ENCODE data around the gene NCAPD2. TPM values are rescaled to one million over a fixed set of nuclear protein-coding genes. Genes with fewer than 3 reads are reported as not detected.
"Not testable (repeated sequence)": the region's sequence is repeated elsewhere in the genome, so short reads cannot be mapped to it uniquely, and the experiment has no call there.

NCAPD2 gene
- total RNA-seq, 1 donor from 2014 or later: 106 TPM

DNA sequence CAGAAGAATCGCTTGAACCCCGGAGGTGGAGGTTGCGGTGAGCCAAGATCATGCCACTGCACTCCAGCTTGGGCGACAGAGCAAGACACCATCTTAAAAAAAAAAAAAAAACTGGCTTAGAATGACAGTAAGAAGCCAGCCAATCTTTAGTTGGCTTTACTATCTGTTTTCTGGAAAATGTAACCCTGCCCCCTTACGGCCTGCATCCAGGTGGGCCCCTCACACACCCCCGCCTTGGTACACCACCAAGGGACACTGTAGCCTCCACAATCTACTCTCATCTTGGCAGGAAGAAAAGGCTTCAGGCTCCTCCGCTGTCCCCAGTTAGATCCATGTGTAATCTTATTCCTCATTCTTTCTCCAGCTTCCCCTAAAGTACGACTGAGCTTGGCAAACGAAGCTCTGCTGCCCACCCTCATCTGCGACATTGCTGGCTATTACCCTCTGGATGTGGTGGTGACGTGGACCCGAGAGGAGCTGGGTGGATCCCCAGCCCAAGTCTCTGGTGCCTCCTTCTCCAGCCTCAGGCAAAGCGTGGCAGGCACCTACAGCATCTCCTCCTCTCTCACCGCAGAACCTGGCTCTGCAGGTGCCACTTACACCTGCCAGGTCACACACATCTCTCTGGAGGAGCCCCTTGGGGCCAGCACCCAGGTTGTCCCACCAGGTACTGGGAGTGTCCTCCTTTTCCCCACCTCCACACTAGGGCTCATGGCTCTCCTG lies 35.5 kb upstream of the NCAPD2 start:
- Mint-ChIP-seq H3K27ac (peak overlapping the region; percentile 81), H3K9me3 (no peaks in the 10 kb centered on the region), H3K4me3 (no peak overlapping the region), H3K36me3 (ENCODE audit: low read depth) (peaks cover 86% of the 10 kb centered on the region), H3K4me1 (peaks cover 71% of the 10 kb centered on the region), H3K27me3 (no peaks in the 10 kb centered on the region)
- intact Hi-C loops (cut with micrococcal nuclease): no loop called here
- DNase-seq: no peak

DNA sequence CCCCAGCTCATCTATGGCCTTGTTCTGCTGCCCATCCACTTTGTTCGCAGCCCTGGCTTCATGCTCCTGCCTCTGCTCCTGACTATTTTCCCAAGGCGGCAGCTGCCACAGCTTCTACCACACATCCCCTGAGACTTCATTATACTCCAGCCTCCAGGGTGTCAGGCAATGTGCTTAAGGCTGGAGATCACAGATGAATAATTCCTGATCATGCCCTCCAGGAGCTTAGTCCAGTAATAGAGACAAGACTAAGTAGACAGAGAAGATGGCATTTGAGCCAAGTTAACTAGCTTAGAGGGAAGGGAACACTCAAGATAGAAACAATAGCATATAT lies 34.9 kb upstream of the NCAPD2 start:
- H3K36me3 Mint-ChIP-seq (ENCODE audit: low read depth): peaks cover 86% of the 10 kb centered on the region
- DNase-seq: no peak
- peak overlapping the region; percentile 81 for H3K27ac Mint-ChIP-seq
- H3K9me3 Mint-ChIP-seq: no peaks in the 10 kb centered on the region
- peaks cover 70% of the 10 kb centered on the region for H3K4me1 Mint-ChIP-seq
- intact Hi-C loops (cut with micrococcal nuclease): no loop called here
- no peaks in the 10 kb centered on the region for H3K27me3 Mint-ChIP-seq
- peak overlapping the region; percentile 2 for H3K4me3 Mint-ChIP-seq

- peak; percentile 87 for DNase-seq
- H3K36me3 Mint-ChIP-seq (ENCODE audit: low read depth): peaks cover 87% of the 10 kb centered on the region
- H3K4me3 Mint-ChIP-seq: peak overlapping the region; percentile 84
- no peaks in the 10 kb centered on the region for H3K27me3 Mint-ChIP-seq
- H3K4me1 Mint-ChIP-seq: peaks cover 73% of the 10 kb centered on the region
- peak overlapping the region; percentile 97 for H3K27ac Mint-ChIP-seq
- H3K9me3 Mint-ChIP-seq: no peaks in the 10 kb centered on the region
- intact Hi-C loops (cut with micrococcal nuclease): loop anchor here (5.0 kb wide), 1 partner anchor 96 kb away; the partner anchor contains the start of gene IFFO1
Observed at GRCh38 chr12:6460751-6461371, 33.0 kb upstream of the NCAPD2 start.

- Mint-ChIP-seq H3K9me3 (no peaks in the 10 kb centered on the region), H3K27ac (peak overlapping the region; percentile 97), H3K27me3 (no peaks in the 10 kb centered on the region), H3K4me3 (peak overlapping the region; percentile 84), H3K4me1 (peaks cover 76% of the 10 kb centered on the region), H3K36me3 (ENCODE audit: low read depth) (peaks cover 89% of the 10 kb centered on the region)
- peak; percentile 95 for DNase-seq
- intact Hi-C loops (cut with micrococcal nuclease): loop anchor here (1.0 to 5.0 kb wide), 7 partner anchors 9 to 125 kb away; partner anchors contain the start of genes IFFO1, MRPL51, TAPBPL and VAMP1
Observed at GRCh38 chr12:6461401-6462233, 32.3 kb upstream of the NCAPD2 start.

DNA sequence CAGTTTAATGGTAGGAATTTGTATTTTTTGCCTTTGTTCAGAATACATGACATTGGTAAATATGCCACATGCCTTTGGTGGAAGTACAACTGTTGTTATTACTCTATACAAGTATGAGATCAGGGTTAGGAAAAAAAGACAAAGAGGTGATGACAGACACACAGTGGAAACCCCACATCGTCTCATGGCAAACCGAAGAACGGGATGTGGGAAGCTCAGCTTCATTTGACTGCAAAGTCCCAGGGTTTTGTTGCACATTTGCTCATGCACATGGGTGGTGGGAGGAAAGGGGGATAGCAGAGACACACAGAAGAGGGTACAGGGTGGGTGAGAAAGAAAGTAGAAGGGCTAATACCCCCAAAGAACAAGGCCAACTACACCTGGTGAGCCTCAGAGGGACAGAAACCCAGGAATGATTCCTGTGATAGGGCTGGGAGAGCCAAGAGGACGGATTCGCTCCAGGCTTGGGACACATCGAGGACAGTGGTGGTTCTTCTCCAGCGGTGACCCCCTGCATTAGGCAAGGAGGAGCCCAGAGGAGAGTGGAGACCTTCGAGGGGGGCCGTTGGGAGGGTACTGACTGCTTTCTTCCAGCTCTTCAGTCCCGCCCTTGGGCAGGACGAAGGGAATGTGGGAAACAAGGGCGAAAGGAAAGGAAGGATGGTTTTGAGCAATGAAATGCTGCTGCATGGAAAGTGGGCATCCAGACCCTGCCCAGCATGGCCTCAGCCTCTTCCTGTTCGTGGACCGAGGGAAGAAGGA lies 31.5 kb upstream of the NCAPD2 start:
- DNase-seq: peak; percentile 85
- Mint-ChIP-seq H3K36me3 (ENCODE audit: low read depth) (peaks cover 90% of the 10 kb centered on the region), H3K9me3 (no peaks in the 10 kb centered on the region), H3K27ac (peak overlapping the region; percentile 97), H3K4me3 (peak overlapping the region; percentile 84), H3K4me1 (peaks cover 78% of the 10 kb centered on the region), H3K27me3 (no peaks in the 10 kb centered on the region)
- intact Hi-C loops (cut with micrococcal nuclease): loop anchor here (1.0 to 5.0 kb wide), 7 partner anchors 8 to 126 kb away; partner anchors contain the start of genes IFFO1, MRPL51, TAPBPL and VAMP1

DNA sequence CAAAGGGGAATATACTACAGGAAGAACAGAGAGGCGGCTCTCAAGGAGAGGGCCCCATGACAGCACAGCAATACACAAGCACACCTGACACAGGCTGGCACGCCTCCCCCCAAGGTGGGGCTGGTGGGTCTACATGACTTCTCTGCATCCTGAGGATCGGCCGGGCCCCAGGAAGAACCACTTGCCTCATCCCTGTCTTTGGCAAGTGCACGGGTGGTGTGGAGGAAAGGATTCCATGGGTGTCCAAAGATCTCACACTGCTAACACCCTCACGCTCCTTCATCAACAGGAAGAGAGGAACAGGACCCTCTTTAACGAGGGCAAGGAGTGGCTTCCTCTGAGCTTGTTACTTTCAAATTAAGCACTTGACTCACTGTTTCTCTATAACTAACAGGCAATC lies 30.7 kb upstream of the NCAPD2 start:
- Mint-ChIP-seq H3K4me3 (peak overlapping the region; percentile 84), H3K4me1 (peaks cover 84% of the 10 kb centered on the region), H3K36me3 (ENCODE audit: low read depth) (peaks cover 89% of the 10 kb centered on the region), H3K27me3 (no peaks in the 10 kb centered on the region), H3K9me3 (no peaks in the 10 kb centered on the region), H3K27ac (peak overlapping the region; percentile 97)
- intact Hi-C loops (cut with micrococcal nuclease): loop anchor here (2.0 to 5.0 kb wide), 3 partner anchors 30 to 126 kb away; partner anchors contain the start of genes IFFO1 and MRPL51
- peak; percentile 75 for DNase-seq

GRCh38 chr12:6463858-6464257 lies 30.0 kb upstream of the NCAPD2 start:
- Mint-ChIP-seq H3K9me3 (no peaks in the 10 kb centered on the region), H3K4me3 (peak overlapping the region; percentile 84), H3K4me1 (peaks cover 84% of the 10 kb centered on the region), H3K27me3 (no peaks in the 10 kb centered on the region), H3K27ac (peak overlapping the region; percentile 97), H3K36me3 (ENCODE audit: low read depth) (peaks cover 89% of the 10 kb centered on the region)
- peak; percentile 61 for DNase-seq
- intact Hi-C loops (cut with micrococcal nuclease): loop anchor here (2.0 to 5.0 kb wide), 3 partner anchors 29 to 127 kb away; partner anchors contain the start of genes IFFO1 and MRPL51

DNA sequence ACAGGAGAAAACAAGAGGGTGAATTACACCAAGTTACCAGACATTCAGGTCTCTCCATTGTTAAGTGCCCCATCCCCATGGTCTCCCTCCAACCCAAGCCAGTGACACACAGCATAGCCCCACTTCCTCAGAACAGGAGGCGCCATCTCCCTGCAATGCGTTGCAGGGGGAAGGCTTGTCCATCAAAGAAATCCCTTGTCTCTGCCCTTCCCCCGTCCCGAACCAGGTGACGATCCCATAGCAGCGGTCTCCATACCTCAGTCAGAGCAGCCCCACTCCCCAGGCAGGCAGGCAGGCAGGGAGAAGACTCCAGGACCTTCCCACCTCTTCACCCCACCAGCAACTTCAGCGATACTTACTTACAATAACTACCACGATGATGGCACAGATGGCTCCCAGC lies 29.4 kb upstream of the NCAPD2 start:
- Mint-ChIP-seq H3K4me1 (peaks cover 85% of the 10 kb centered on the region), H3K27ac (peak overlapping the region; percentile 97), H3K27me3 (no peaks in the 10 kb centered on the region), H3K36me3 (ENCODE audit: low read depth) (peaks cover 90% of the 10 kb centered on the region), H3K9me3 (no peaks in the 10 kb centered on the region), H3K4me3 (peak overlapping the region; percentile 84)
- intact Hi-C loops (cut with micrococcal nuclease): loop anchor here (5.0 kb wide), 1 partner anchor 93 kb away; the partner anchor contains the start of gene IFFO1
- no peak for DNase-seq

DNA sequence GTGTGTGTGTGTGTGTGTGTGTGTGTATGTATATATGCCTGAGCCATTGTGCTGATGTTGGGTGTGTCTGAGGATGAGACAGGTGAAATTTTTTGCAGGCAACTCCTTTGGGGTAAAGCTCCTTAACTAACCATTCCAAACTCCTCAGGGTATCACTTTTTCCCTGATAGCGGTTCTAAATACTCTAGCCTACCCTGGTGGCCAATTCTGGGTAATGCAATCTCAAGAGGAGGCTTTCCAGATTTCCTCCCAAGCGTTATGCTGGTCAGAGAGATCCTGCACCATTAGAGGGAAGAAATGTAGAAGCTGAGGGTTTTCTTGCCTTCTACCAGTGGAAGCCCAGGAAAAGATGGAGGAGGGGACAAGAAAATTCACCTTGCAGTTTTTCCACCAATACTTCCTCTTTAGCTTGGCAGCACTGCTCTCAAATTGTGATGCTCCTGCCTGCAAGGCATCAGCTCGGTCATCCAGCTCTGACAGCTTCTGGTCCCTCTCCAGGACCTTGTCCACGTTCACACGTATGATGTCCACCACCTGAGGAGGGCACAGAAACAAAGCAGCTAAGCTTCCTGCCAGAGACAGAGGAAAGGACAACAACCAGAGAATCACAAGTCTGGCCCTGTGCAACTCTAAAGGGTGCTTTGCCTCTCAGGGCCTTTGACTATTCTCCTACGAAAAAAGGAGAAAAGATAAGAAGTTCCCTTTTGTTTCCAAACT lies 28.3 kb upstream of the NCAPD2 start:
- Mint-ChIP-seq H3K36me3 (ENCODE audit: low read depth) (peaks cover 86% of the 10 kb centered on the region), H3K27ac (peak overlapping the region; percentile 79), H3K4me3 (peak overlapping the region; percentile 34), H3K4me1 (peaks cover 84% of the 10 kb centered on the region), H3K27me3 (no peaks in the 10 kb centered on the region), H3K9me3 (no peaks in the 10 kb centered on the region)
- intact Hi-C loops (cut with micrococcal nuclease): loop anchor here (1.0 kb wide), 2 partner anchors 42 to 142 kb away; no protein-coding TSS in a partner anchor
- DNase-seq: peak; percentile 87

GRCh38 chr12:6466184-6466573 lies 27.7 kb upstream of the NCAPD2 start:
- Mint-ChIP-seq H3K9me3 (no peaks in the 10 kb centered on the region), H3K36me3 (ENCODE audit: low read depth) (peaks cover 80% of the 10 kb centered on the region), H3K27ac (peak overlapping the region; percentile 79), H3K27me3 (no peaks in the 10 kb centered on the region), H3K4me1 (peaks cover 81% of the 10 kb centered on the region), H3K4me3 (no peak overlapping the region)
- intact Hi-C loops (cut with micrococcal nuclease): no loop called here
- no peak for DNase-seq

GRCh38 chr12:6466751-6467150 lies 27.2 kb upstream of the NCAPD2 start:
- H3K9me3 Mint-ChIP-seq; intact Hi-C loops (cut with micrococcal nuclease); H3K27me3 Mint-ChIP-seq; DNase-seq: not testable (repeated sequence)
- H3K4me1 Mint-ChIP-seq: peaks cover 79% of the 10 kb centered on the region
- H3K27ac Mint-ChIP-seq: peak overlapping the region; percentile 91
- H3K36me3 Mint-ChIP-seq (ENCODE audit: low read depth): peaks cover 74% of the 10 kb centered on the region
- H3K4me3 Mint-ChIP-seq: peak overlapping the region; percentile 72

DNA sequence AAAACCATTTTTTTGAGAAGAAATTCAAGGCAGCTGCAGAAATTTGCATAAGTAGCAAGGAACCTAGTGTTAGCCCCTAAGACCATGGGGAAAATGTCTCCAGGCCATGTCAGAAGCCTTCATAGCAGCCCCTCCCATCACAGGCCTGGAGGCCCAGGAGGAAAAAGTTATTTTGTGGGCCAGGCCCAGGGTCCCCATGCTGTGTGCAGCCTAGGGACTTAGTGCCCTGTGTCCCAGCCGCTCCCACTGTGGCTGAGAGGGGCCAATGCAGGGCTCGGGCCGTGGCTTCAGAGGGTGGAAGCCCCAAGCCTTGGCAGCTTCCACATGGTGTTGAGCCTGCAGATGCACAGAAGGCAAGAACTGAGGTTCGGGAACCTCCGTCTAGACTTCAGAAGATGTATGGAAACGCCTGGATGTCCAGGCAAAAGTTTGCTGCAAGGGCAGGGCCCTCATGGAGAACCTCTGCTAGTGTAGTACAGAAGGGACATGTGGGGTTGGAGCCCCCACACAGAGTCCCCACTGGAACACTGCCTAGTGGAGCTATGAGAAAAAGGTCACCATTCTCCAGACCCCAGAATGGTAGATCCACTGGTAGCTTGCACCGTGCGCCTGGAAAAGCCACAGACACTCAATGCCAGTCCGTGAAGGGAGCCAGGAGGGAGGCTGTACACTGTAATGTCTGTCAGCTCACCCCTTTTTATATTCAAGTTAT lies 26.2 kb upstream of the NCAPD2 start:
- H3K27ac Mint-ChIP-seq: peak overlapping the region; percentile 91
- H3K4me1 Mint-ChIP-seq: peaks cover 75% of the 10 kb centered on the region
- H3K36me3 Mint-ChIP-seq (ENCODE audit: low read depth): peaks cover 64% of the 10 kb centered on the region
- H3K9me3 Mint-ChIP-seq; intact Hi-C loops (cut with micrococcal nuclease); H3K27me3 Mint-ChIP-seq; DNase-seq: not testable (repeated sequence)
- H3K4me3 Mint-ChIP-seq: peak overlapping the region; percentile 94

Measured in activated CD4-positive, alpha-beta T cell treated with anti-CD3 and anti-CD28 coated beads, Interleukin-2, amount 10 ng/mL, durations not matched to agents 24 days and 14 days (primary cell).